Adrenal gland (tissue), 12 donors: Measurements from ENCODE around the gene C1orf185. TPM values are rescaled to one million over a fixed set of nuclear protein-coding genes. Genes with fewer than 3 reads are reported as not detected.
"Not testable (repeated sequence)": the region's sequence is repeated elsewhere in the genome, so short reads cannot be mapped to it uniquely, and the experiment has no call there.

Source experiments
- DNase-seq, 7 donors: peaks; one replicate each; pipeline ENCODE4 v3.0.0-alpha.2; 2019 to 2020
- H3K27ac ChIP-seq, 5 donors: fragments of 200-600 bp; sonication (generic) in 4 of 5; 1 replicate in 3 of 5; 2 replicates in 2 of 5; pipeline versions ENCODE4 v1.5.1 to v1.8.0; 2016 to 2020; ENCODE audit warnings: mild to moderate bottlenecking in 1 of 5
- H3K27me3 ChIP-seq: fragments of 200-600 bp; 2 replicates; pipeline ENCODE4 v1.8.0; 2021
- H3K36me3 ChIP-seq, 2 donors: fragments of 200-600 bp; replicated peaks in 1 of 2; 1 replicate in 1 of 2; 2 replicates in 1 of 2; pipeline versions ENCODE4 v1.5.1 to v1.8.0; 2018 to 2022
- H3K4me1 ChIP-seq, 2 donors: fragments of 200-600 bp; replicated peaks in 1 of 2; 1 replicate in 1 of 2; 2 replicates in 1 of 2; pipeline versions ENCODE4 v1.5.1 to v1.8.0; 2018 to 2021
- H3K4me3 ChIP-seq, 4 donors: fragments of 200-600 bp; sonication (generic) in 3 of 4; one replicate each; pipeline ENCODE4 v1.5.1; 2016 to 2018
- H3K9me3 ChIP-seq, 3 donors: fragments of 200-600 bp; sonication (generic) in 1 of 3; replicated peaks in 1 of 3; 1 replicate in 2 of 3; 2 replicates in 1 of 3; pipeline versions ENCODE4 v1.5.1 to v1.8.0; 2016 to 2021
- CTCF ChIP-seq, 6 experiments: fragments of 450-650 bp in 4 of 6; fragments of 200-600 bp in 2 of 6; sonication (generic) in 1 of 6; IDR thresholded peaks; 1 replicate in 5 of 6; 2 replicates in 1 of 6; pipeline versions ENCODE4 v1.5.1 to v1.8.0; 2016 to 2021; ENCODE audit warnings: antibody characterized with exemption in 6 of 6, mild to moderate bottlenecking in 2 of 6, moderate library complexity in 1 of 6
- POLR2A ChIP-seq, 2 donors: fragments of 450-650 bp; IDR thresholded peaks; one replicate each; pipeline ENCODE4 v1.6.1; 2017; ENCODE audit warnings: antibody characterized with exemption in 2 of 2, mild to moderate bottlenecking in 2 of 2, moderate library complexity in 1 of 2
- WGBS, 4 donors: extraction: QIAGEN DNeasy Blood & Tissue Kit in 2 of 4; methylation state at CpG; one replicate each; pipeline versions ENCODE4 v1.1.5 to v1.1.7; 2013 to 2017; 5-methylcytosine and 5-hydroxymethylcytosine counted together
- intact Hi-C, 2 donors: fragments of 100-400 bp; cut with DNase I; formaldehyde crosslinking; loops; one replicate each; pipeline versions ENCODE4 v1.14.1 to v1.15.0; 2022 to 2023
- polyA plus RNA-seq, 3 donors: library from polyadenylated mRNA; stranded (reverse); fragments of 200-250 nt in 2 of 3; fragments of 350-450 nt in 1 of 3; fragmentation: Illumina TruSeq in 1 of 3; extraction: RNeasy Lipid Tissue Mini Kit (QIAGEN cat#74804) in 1 of 3; gene quantifications; one replicate each; pipeline ENCODE4 v1.2.3, GENCODE V29; 2013 to 2014
- total RNA-seq, 9 donors: library from RNA; depleted of rRNA in 4 of 9; stranded (reverse); fragments of >200 nt in 4 of 9; fragments of 120-200 nt in 1 of 9; fragmentation: NEBNext Ultra II Directional in 1 of 9; extraction: Animal tissue kit (Norgen Biotek cat#: 25700) in 1 of 9; gene quantifications; one replicate each; pipeline versions ENCODE4 v1.1.0 to v1.2.4, GENCODE V29; 2013 to 2023
- donor health status: healthy with polysubstance abuse.
- donor health status: Bipolar disorder and iron deficiency.
- donor health status: DM: yes; HTN: yes; CAD: no.
- donor health status: DM: no; HTN: no; CAD: no.
- donor health status: DM: no; HTN: no; CAD: no.
- donor health status: DM: yes; HTN: yes; CAD: no.

Gene C1orf185
- total and polyA plus RNA-seq, 12 donors, result not detected

- DNase-seq, result no peak
- Histone ChIP-seq H3K9me3 (no peaks in the 10 kb centered on the region), H3K27ac (no peak overlapping the region), H3K36me3 (no peaks in the 10 kb centered on the region), H3K27me3 (no peaks in the 10 kb centered on the region), H3K4me3 (no peak overlapping the region), H3K4me1 (no peaks in the 10 kb centered on the region)
- WGBS, 4 donors, result 42 to 54% (median 48%) methylated on average over 2 of the region's 2 CpGs
- intact Hi-C loops, result no loop called here
- TF ChIP-seq CTCF (IDR thresholded peaks at IDR 0.05) (no peak), POLR2A (IDR thresholded peaks at IDR 0.05) (no peak)
Measured at GRCh38 chr1:51175278-51175677, 73.2 kb downstream of the C1orf185 start.

GRCh38 chr1:51177988-51178387 lies 76.0 kb downstream of the C1orf185 start:
- H3K4me3 ChIP-seq, DNase-seq, H3K36me3 ChIP-seq, H3K9me3 ChIP-seq, H3K27ac ChIP-seq, H3K4me1 ChIP-seq, intact Hi-C loops, H3K27me3 ChIP-seq: not testable (repeated sequence)
- WGBS, 4 donors, result 84 to 90% (median 88%) methylated on average over 6 of the region's 6 CpGs

- no peaks in the 10 kb centered on the region for H3K27me3 ChIP-seq
- no peak overlapping the region for H3K4me3 ChIP-seq
- DNase-seq, result no peak
- H3K27ac ChIP-seq, result no peak overlapping the region
- H3K9me3 ChIP-seq, result no peaks in the 10 kb centered on the region
- no peaks in the 10 kb centered on the region for H3K4me1 ChIP-seq
- intact Hi-C loops, result loop anchor here (2.0 to 10.0 kb wide), 2 partner anchors 313 to 413 kb away; no protein-coding TSS in a partner anchor
- H3K36me3 ChIP-seq, result no peaks in the 10 kb centered on the region
- TF ChIP-seq CTCF (IDR thresholded peaks at IDR 0.05) (no peak), POLR2A (IDR thresholded peaks at IDR 0.05) (no peak)
Measured at GRCh38 chr1:51188230-51188629, 86.2 kb downstream of the C1orf185 start.

GRCh38 chr1:51189421-51190073 lies 87.5 kb downstream of the C1orf185 start:
- intact Hi-C loops, result loop anchor here (2.0 to 10.0 kb wide), 3 partner anchors 108 to 415 kb away; no protein-coding TSS in a partner anchor
- Histone ChIP-seq H3K4me1 (no peaks in the 10 kb centered on the region), H3K36me3 (no peaks in the 10 kb centered on the region), H3K27ac (no peak overlapping the region), H3K9me3 (no peaks in the 10 kb centered on the region), H3K27me3 (no peaks in the 10 kb centered on the region), H3K4me3 (no peak overlapping the region)
- peak; percentile 75 to 90 (median 84) for TF ChIP-seq CTCF (IDR thresholded peaks at IDR 0.05)
- TF ChIP-seq POLR2A (IDR thresholded peaks at IDR 0.05), result no peak
- WGBS, 4 donors, result 18 to 53% (median 42%) methylated on average over 2 of the region's 2 CpGs
- peak; percentile 29 to 74 (median 36) for DNase-seq

- intact Hi-C loops, result loop anchor here (5.0 kb wide), 1 partner anchor 106 kb away; no protein-coding TSS in a partner anchor
- 37 to 50% (median 43%) methylated on average over 1 of the region's 1 CpG for WGBS, 4 donors
Measured at GRCh38 chr1:51190961-51191360, 88.9 kb downstream of the C1orf185 start.

More at GRCh38 chr1:51190961-51191360, 88.9 kb downstream of the C1orf185 start:
- DNase-seq, result no peak
- Histone ChIP-seq H3K36me3 (no peaks in the 10 kb centered on the region), H3K9me3 (no peaks in the 10 kb centered on the region), H3K27ac (no peak overlapping the region), H3K4me1 (no peaks in the 10 kb centered on the region), H3K27me3 (no peaks in the 10 kb centered on the region), H3K4me3 (no peak overlapping the region)
- TF ChIP-seq CTCF (IDR thresholded peaks at IDR 0.05), result no peak
